Esophagus muscularis mucosa (tissue), 4 donors: Measurements from ENCODE around the gene TMEM190. TPM values are rescaled to one million over a fixed set of nuclear protein-coding genes. Genes with fewer than 3 reads are reported as not detected.

Experiments used
- DNase-seq: peaks from one replicate; pipeline ENCODE4 v3.0.0-alpha.2; 2017; ENCODE audit errors: extremely low spot score
- H3K27ac ChIP-seq, 4 donors: fragments of 200-600 bp; sonication (generic); replicated peaks in 1 of 4; 1 replicate in 3 of 4; 2 replicates in 1 of 4; pipeline ENCODE4 v1.5.1; 2016 to 2019; ENCODE audit warnings: mild to moderate bottlenecking in 1 of 4
- H3K27me3 ChIP-seq, 4 donors: fragments of 200-600 bp; sonication (generic); one replicate each; pipeline versions ENCODE4 v1.5.1 to v1.6.0; 2016 to 2019
- H3K36me3 ChIP-seq, 4 donors: fragments of 200-600 bp; sonication (generic); one replicate each; pipeline ENCODE4 v1.5.1; 2016 to 2019
- H3K4me1 ChIP-seq, 4 donors: fragments of 200-600 bp; sonication (generic); one replicate each; pipeline ENCODE4 v1.5.1; 2016 to 2019
- H3K4me3 ChIP-seq, 4 donors: fragments of 200-600 bp; sonication (generic); 1 replicate in 2 of 4; 2 replicates in 2 of 4; pipeline ENCODE4 v1.5.1; 2016 to 2019; ENCODE audit warnings: mild to moderate bottlenecking in 4 of 4, moderate library complexity in 1 of 4
- H3K9me3 ChIP-seq, 4 donors: fragments of 200-600 bp; sonication (generic); 1 replicate in 3 of 4; 2 replicates in 1 of 4; pipeline ENCODE4 v1.5.1; 2016 to 2019
- CTCF ChIP-seq, 3 experiments: fragments of 200-600 bp in 2 of 3; fragments of 450-650 bp in 1 of 3; sonication (generic) in 2 of 3; IDR thresholded peaks; one replicate each; pipeline ENCODE4 v1.5.1; 2017 to 2019; ENCODE audit warnings: antibody characterized with exemption in 3 of 3, mild to moderate bottlenecking in 2 of 3, moderate library complexity in 1 of 3
- EP300 ChIP-seq: sonication (generic); formaldehyde crosslinking; IDR thresholded peaks from one replicate; pipeline ENCODE4 v1.6.1; 2017; ENCODE audit warnings: antibody characterized with exemption
- POLR2A ChIP-seq: fragments of 450-650 bp; IDR thresholded peaks from one replicate; pipeline ENCODE4 v1.6.1; 2017; ENCODE audit warnings: antibody characterized with exemption, moderate library complexity, mild to moderate bottlenecking, low read depth
- POLR2AphosphoS5 ChIP-seq, 2 donors: sonication (generic); formaldehyde crosslinking; IDR thresholded peaks; one replicate each; pipeline ENCODE4 v1.6.1; 2017; ENCODE audit warnings: antibody characterized with exemption in 2 of 2
- WGBS: methylation state at CpG from one replicate; pipeline ENCODE4 v1.1.5; 2018; 5-methylcytosine and 5-hydroxymethylcytosine counted together
- intact Hi-C: fragments of 100-400 bp; cut with DNase I; formaldehyde crosslinking; loops from one replicate; pipeline ENCODE4 v1.15.1; 2023
- total RNA-seq, 4 donors: library from RNA; depleted of rRNA; stranded (reverse); fragments of >200 nt; gene quantifications; one replicate each; pipeline versions ENCODE4 v1.1.0 to v1.2.1, GENCODE V29; 2016

The TMEM190 gene
- total RNA-seq, 4 donors from 2014 or later: not detected

DNA sequence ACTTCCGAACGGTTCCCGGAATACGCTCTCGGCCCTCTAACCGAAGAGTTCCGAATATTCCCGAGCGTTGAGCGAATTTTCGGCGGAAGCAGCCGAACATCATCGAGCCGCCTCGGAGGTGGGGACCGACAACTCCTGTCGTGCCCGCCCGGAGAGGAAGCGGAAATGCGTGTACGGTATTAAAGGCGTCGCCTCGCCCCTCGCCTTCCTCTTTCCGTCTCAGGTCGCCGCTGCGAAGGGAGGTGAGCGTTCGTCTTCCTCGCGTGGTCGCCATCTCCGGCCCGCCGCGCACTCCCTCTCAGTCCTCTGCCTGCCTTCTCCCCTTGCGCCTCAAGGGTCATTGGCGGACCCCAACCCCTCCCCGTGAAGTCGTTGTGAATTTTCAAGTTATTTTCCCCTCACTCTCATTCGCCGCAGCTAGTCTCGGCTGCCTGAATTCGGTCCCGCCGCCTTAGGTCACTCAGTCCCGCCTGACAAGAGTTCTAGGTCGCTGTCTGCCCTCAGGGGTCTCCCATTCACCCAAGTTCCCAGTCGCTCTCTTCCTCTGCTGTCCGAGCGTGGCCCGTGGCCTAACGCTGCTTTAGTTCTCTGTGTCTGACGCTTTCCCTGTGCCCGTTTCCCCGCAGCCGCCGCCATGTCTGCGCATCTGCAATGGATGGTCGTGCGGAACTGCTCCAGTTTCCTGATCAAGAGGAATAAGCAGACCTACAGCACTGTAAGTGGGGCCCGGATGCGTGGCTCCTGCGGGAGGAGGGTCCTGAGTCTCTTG is 9.3 kb downstream of the TMEM190 start, which contains the start of gene RPL28:
Gene RPL28 (plus strand): TSS at position 209 of the 769 bp plus-strand sequence. CDS start 426 bp downstream, at position 635.
- TF ChIP-seq POLR2AphosphoS5 (IDR thresholded peaks at IDR 0.05) (peak; percentile 100), POLR2A (peak; percentile 98), EP300 (no peak)
- intact Hi-C loops: no loop called here
- H3K36me3 ChIP-seq: peaks cover 8 to 45% (median 40%) of the 10 kb centered on the region in 4 donors

DNA sequence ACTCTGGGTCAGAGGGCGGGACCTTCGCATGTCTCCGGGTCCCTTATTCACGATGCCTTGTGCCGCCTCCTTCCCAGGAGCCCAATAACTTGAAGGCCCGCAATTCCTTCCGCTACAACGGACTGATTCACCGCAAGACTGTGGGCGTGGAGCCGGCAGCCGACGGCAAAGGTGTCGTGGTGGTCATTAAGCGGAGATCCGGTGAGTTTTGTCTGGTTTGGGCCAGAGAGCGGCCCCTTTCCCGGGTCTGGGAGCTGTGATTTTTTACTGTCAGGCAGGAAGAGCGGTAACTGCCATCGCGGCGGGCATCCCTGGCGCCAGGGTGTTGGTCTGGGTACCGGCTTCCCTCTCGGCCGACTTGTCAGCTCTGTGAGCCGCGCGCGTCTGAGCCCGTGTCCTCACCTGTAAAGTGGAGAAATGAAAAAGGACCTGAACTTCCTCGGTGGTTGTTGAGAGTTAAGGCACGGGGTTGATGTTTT is 9.9 kb downstream of the TMEM190 start:
- H3K9me3 ChIP-seq: no peaks in the 10 kb centered on the region
- intact Hi-C loops: no loop called here
- WGBS: 5% methylated on average over 22 of the region's 33 CpGs
- no peaks in the 10 kb centered on the region for H3K27me3 ChIP-seq
- peaks cover 47 to 73% (median 65%) of the 10 kb centered on the region in 4 donors for H3K4me1 ChIP-seq
- H3K4me3 ChIP-seq: peak overlapping the region; percentile 71 to 87 (median 77)
- H3K27ac ChIP-seq: peak overlapping the region; percentile 88 to 94 (median 90)
- no peak for TF ChIP-seq EP300
- TF ChIP-seq CTCF (IDR thresholded peaks at IDR 0.05): no peak
- TF ChIP-seq POLR2AphosphoS5 (IDR thresholded peaks at IDR 0.05): no peak
- TF ChIP-seq POLR2A: no peak
- DNase-seq: no peak
- peaks cover 8 to 51% (median 44%) of the 10 kb centered on the region in 4 donors for H3K36me3 ChIP-seq

More for the DNA sequence above, 9.3 kb downstream of the TMEM190 start, which contains the start of gene RPL28:
- H3K27me3 ChIP-seq: no peaks in the 10 kb centered on the region
- H3K4me1 ChIP-seq: peaks cover 47 to 67% (median 60%) of the 10 kb centered on the region in 4 donors
- peak; percentile 100 for DNase-seq
- peak within 1 kb of the TSS; percentile 71 to 87 (median 77) for H3K4me3 ChIP-seq
- WGBS: 0% methylated on average over 52 of the region's 68 CpGs
- no peaks in the 10 kb centered on the region for H3K9me3 ChIP-seq
- H3K27ac ChIP-seq: peak within 1 kb of the TSS; percentile 88 to 94 (median 90)

DNA sequence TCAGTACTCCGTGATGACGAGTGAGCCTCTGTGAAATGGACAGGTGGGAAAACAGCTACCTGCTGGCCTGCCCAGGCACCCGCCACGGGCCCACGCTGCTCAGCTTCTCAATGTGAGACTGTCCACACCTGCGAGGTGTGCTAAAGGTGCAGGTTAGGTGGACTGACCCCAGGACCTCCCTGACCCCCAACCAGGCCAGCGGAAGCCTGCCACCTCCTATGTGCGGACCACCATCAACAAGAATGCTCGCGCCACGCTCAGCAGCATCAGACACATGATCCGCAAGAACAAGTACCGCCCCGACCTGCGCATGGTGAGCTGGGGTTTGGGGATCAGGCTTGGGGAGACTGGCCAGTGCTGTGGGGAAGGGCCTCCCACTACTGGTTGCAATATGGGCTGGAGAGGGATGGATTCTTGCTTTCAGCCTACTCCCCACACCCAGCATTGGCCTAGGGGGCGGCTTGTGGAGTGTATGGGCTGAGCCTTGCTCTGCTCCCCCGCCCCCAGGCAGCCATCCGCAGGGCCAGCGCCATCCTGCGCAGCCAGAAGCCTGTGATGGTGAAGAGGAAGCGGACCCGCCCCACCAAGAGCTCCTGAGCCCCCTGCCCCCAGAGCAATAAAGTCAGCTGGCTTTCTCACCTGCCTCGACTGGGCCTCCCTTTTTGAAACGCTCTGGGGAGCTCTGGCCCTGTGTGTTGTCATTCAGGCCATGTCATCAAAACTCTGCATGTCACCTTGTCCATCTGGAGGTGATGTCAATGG is 11.3 kb downstream of the TMEM190 start:
- peak overlapping the region in 1 of 4 donors; percentile 88 for H3K27ac ChIP-seq
- no peak for DNase-seq
- H3K9me3 ChIP-seq: no peaks in the 10 kb centered on the region
- H3K4me1 ChIP-seq: peaks cover 47 to 79% (median 68%) of the 10 kb centered on the region in 4 donors
- no peak for TF ChIP-seq EP300
- no peak for TF ChIP-seq POLR2A
- no peak for TF ChIP-seq CTCF (IDR thresholded peaks at IDR 0.05)
- no peak for TF ChIP-seq POLR2AphosphoS5 (IDR thresholded peaks at IDR 0.05)
- intact Hi-C loops: no loop called here
- 72% methylated on average over 10 of the region's 24 CpGs for WGBS
- peaks cover 8 to 61% (median 48%) of the 10 kb centered on the region in 4 donors for H3K36me3 ChIP-seq
- no peaks in the 10 kb centered on the region for H3K27me3 ChIP-seq
- H3K4me3 ChIP-seq: peak overlapping the region; percentile 71 to 87 (median 77)

- intact Hi-C loops: no loop called here
- Histone ChIP-seq H3K9me3 (no peaks in the 10 kb centered on the region), H3K27ac (no peak overlapping the region), H3K27me3 (no peaks in the 10 kb centered on the region), H3K4me3 (no peak overlapping the region), H3K4me1 (peaks cover 37 to 66% (median 56%) of the 10 kb centered on the region in 4 donors), H3K36me3 (peaks cover 8 to 61% (median 49%) of the 10 kb centered on the region in 4 donors)
- no peak for DNase-seq
- WGBS: 79% methylated on average over 12 of the region's 21 CpGs
- TF ChIP-seq POLR2AphosphoS5 (IDR thresholded peaks at IDR 0.05) (no peak), EP300 (no peak), CTCF (IDR thresholded peaks at IDR 0.05) (no peak), POLR2A (no peak)
Measured at GRCh38 chr19:55389386-55390317, 13.0 kb downstream of the TMEM190 start.
